CD4-positive, alpha-beta T cell (primary cell): ENCODE data around the gene NUP160. TPM values are rescaled to one million over a fixed set of nuclear protein-coding genes. Genes with fewer than 3 reads are reported as not detected.

ENCODE experiments used
- ATAC-seq: fragments of 200-7000 bp; cut with Tn5 transposase; one replicate; pipeline ENCODE4 v1.10.0; 2022; ENCODE audit warnings: mild to moderate bottlenecking; ENCODE audit not compliant: poor library complexity
- CTCF ChIA-PET: fragments of 350-600 bp; sonication (Branson Sonifier 250); formaldehyde crosslinking; loops from one replicate; lab custom pipeline; 2021; ENCODE audit warnings: antibody characterized with exemption, inconsistent platforms; lab: Charles Lee
- POLR2A ChIA-PET: fragments of 350-600 bp; sonication (Branson Sonifier 250); formaldehyde crosslinking; loops from one replicate; lab custom pipeline; 2021; ENCODE audit warnings: antibody characterized with exemption, inconsistent platforms; lab: Charles Lee
- DNase-seq, 14 experiments: peaks; one replicate each; pipeline ENCODE4 v3.0.0-alpha.2; 2013 to 2020; ENCODE audit warnings: mixed read lengths in 2 of 14
- H3K27ac ChIP-seq, 2 donors: one replicate each; pipeline versions ENCODE4 v1.5.1 to v1.7.0; 2013; ENCODE audit warnings: low read length in 2 of 2, low read depth in 1 of 2, mild to moderate bottlenecking in 1 of 2
- H3K27me3 ChIP-seq, 2 experiments: 1 replicate in 1 of 2; 2 replicates in 1 of 2; pipeline versions ENCODE4 v1.6.1 to v1.7.0; 2013; ENCODE audit warnings: low read length in 2 of 2, control low read depth in 1 of 2, mild to moderate bottlenecking in 1 of 2, moderate library complexity in 1 of 2; ENCODE audit not compliant: insufficient read depth in 2 of 2, control insufficient read depth in 1 of 2
- H3K36me3 ChIP-seq: one replicate; pipeline ENCODE4 v1.6.1; 2013; ENCODE audit warnings: low read length, control low read depth; ENCODE audit not compliant: insufficient read depth
- H3K4me1 ChIP-seq: one replicate; pipeline ENCODE4 v1.6.1; 2013; ENCODE audit warnings: low read length, control low read depth; ENCODE audit not compliant: insufficient read depth
- H3K4me3 ChIP-seq: one replicate; pipeline ENCODE4 v1.5.1; 2013; ENCODE audit warnings: mild to moderate bottlenecking, low read length, moderate library complexity
- H3K9me3 ChIP-seq, 2 experiments: 1 replicate in 1 of 2; 2 replicates in 1 of 2; pipeline versions ENCODE4 v1.6.1 to v1.7.0; 2013; ENCODE audit warnings: low read length in 2 of 2, mild to moderate bottlenecking in 2 of 2, control low read depth in 1 of 2, moderate library complexity in 1 of 2; ENCODE audit not compliant: control insufficient read depth in 1 of 2, insufficient read depth in 1 of 2
- H3K27ac Mint-ChIP-seq: one replicate; pipeline ENCODE4 v1.8.0; 2020; ENCODE audit warnings: mixed read lengths
- H3K27me3 Mint-ChIP-seq: one replicate; pipeline ENCODE4 v1.8.0; 2021; ENCODE audit warnings: mixed read lengths
- H3K36me3 Mint-ChIP-seq: one replicate; pipeline ENCODE4 v1.8.0; 2021; ENCODE audit warnings: low read depth, mixed read lengths
- H3K4me1 Mint-ChIP-seq: one replicate; pipeline ENCODE4 v1.8.0; 2021; ENCODE audit warnings: low read depth, mixed read lengths
- H3K4me3 Mint-ChIP-seq: one replicate; pipeline ENCODE4 v1.8.0; 2020; ENCODE audit warnings: mild to moderate bottlenecking, mixed read lengths
- H3K9me3 Mint-ChIP-seq: one replicate; pipeline ENCODE4 v1.8.0; 2020; ENCODE audit warnings: mixed read lengths
- intact Hi-C, 2 experiments: fragments of 100-400 bp; cut with DNase I in 1 of 2; cut with micrococcal nuclease in 1 of 2; formaldehyde crosslinking; loops; one replicate each; pipeline versions ENCODE4 v1.15.1 to v1.9.0; 2023 to 2025; cut with DNase I, micrococcal nuclease
- polyA plus RNA-seq, 2 donors: library from polyadenylated mRNA; unstranded; fragments of 120-200 nt; gene quantifications; one replicate each; pipeline ENCODE4 v1.2.1, GENCODE V29; 2013
- total RNA-seq, 174 experiments: library from RNA in 2 of 174; stranded (reverse) in 2 of 174; gene quantifications; one replicate each; pipeline ENCODE4 v1.2.3 and lab custom pipeline; 2021 to 2026
- TF ChIP-seq, protein P1 (sequence below): fragments of 200-600 bp; IDR thresholded peaks from one replicate; pipeline ENCODE4 v1.8.0; 2022; ENCODE audit warnings: antibody characterized with exemption, mild to moderate bottlenecking

The NUP160 gene, protein sequence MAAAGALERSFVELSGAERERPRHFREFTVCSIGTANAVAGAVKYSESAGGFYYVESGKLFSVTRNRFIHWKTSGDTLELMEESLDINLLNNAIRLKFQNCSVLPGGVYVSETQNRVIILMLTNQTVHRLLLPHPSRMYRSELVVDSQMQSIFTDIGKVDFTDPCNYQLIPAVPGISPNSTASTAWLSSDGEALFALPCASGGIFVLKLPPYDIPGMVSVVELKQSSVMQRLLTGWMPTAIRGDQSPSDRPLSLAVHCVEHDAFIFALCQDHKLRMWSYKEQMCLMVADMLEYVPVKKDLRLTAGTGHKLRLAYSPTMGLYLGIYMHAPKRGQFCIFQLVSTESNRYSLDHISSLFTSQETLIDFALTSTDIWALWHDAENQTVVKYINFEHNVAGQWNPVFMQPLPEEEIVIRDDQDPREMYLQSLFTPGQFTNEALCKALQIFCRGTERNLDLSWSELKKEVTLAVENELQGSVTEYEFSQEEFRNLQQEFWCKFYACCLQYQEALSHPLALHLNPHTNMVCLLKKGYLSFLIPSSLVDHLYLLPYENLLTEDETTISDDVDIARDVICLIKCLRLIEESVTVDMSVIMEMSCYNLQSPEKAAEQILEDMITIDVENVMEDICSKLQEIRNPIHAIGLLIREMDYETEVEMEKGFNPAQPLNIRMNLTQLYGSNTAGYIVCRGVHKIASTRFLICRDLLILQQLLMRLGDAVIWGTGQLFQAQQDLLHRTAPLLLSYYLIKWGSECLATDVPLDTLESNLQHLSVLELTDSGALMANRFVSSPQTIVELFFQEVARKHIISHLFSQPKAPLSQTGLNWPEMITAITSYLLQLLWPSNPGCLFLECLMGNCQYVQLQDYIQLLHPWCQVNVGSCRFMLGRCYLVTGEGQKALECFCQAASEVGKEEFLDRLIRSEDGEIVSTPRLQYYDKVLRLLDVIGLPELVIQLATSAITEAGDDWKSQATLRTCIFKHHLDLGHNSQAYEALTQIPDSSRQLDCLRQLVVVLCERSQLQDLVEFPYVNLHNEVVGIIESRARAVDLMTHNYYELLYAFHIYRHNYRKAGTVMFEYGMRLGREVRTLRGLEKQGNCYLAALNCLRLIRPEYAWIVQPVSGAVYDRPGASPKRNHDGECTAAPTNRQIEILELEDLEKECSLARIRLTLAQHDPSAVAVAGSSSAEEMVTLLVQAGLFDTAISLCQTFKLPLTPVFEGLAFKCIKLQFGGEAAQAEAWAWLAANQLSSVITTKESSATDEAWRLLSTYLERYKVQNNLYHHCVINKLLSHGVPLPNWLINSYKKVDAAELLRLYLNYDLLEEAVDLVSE (N-terminal part only)
- total RNA-seq (10 to 100 TPM; 41.9 to 47.9 TPM), total RNA-seq (lab: John Stamatoyannopoulos, UW) (56.6 to 250 (median 106) reads per million in 172 experiments)
- polyA plus RNA-seq (2013, experiment 1 of 2), result 36.5 TPM
- polyA plus RNA-seq (2013, experiment 2 of 2), result 41.8 TPM

DNA sequence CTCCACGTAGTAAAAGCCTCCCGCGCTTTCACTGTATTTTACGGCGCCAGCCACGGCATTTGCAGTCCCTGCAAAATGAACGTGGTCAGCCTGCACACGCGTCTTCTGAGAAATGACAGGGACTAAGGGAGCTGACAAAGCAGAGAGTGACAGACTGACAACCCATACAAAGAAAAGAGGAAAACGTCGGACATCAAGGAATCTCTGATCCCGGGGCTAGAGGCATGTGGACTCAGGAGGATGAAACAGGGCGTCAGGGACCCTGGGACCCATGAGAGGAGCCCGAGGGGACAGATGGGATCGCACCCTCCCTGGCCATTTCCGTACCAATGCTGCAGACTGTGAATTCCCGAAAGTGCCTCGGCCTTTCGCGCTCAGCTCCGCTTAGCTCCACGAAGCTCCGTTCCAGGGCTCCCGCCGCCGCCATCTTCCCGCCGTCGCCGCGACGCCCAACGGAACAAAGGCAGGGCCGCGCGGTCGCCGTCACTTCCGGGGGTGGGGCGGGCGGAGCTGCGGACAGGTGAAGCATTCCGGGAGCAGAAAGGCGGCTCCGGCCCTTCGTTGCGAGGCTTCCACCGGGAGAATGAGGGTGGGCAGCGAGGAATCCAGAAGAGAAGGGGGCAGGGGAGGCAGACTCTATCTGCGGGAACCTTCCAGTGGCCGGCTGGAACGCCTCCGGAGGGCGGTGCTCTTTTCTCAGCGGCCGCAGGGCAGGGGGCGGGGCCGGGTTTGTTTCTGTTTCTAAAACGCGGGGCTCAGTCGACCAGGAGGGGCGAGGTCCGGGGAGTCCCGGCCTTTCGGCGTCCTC lies at the start of gene NUP160:
TSS of gene NUP160 (minus strand) at position 459 of the 808 bp plus-strand sequence. CDS start at position 427, 32 bp downstream.
- H3K36me3 Mint-ChIP-seq, result peaks cover 35% of the 10 kb centered on the region
- ATAC-seq (peak; percentile 86), DNase-seq (peak; percentile 74 to 93 (median 86))
- Histone ChIP-seq H3K4me3 (peak within 1 kb of the TSS; percentile 75), H3K27me3 (no peaks in the 10 kb centered on the region), H3K9me3 (no peaks in the 10 kb centered on the region), H3K36me3 (peaks cover 29% of the 10 kb centered on the region), H3K27ac (peak within 1 kb of the TSS; percentile 82 to 94), H3K4me1 (peaks cover 46% of the 10 kb centered on the region)
- H3K27me3 Mint-ChIP-seq, result no peaks in the 10 kb centered on the region
- CTCF ChIA-PET, result interaction anchor here (1.1 kb wide), 1 partner anchor 86 kb away, joined by 4 read pairs; no protein-coding TSS in a partner anchor
- no peaks in the 10 kb centered on the region for H3K9me3 Mint-ChIP-seq
- H3K4me1 Mint-ChIP-seq, result peaks cover 66% of the 10 kb centered on the region
- TF ChIP-seq, protein P1, sequence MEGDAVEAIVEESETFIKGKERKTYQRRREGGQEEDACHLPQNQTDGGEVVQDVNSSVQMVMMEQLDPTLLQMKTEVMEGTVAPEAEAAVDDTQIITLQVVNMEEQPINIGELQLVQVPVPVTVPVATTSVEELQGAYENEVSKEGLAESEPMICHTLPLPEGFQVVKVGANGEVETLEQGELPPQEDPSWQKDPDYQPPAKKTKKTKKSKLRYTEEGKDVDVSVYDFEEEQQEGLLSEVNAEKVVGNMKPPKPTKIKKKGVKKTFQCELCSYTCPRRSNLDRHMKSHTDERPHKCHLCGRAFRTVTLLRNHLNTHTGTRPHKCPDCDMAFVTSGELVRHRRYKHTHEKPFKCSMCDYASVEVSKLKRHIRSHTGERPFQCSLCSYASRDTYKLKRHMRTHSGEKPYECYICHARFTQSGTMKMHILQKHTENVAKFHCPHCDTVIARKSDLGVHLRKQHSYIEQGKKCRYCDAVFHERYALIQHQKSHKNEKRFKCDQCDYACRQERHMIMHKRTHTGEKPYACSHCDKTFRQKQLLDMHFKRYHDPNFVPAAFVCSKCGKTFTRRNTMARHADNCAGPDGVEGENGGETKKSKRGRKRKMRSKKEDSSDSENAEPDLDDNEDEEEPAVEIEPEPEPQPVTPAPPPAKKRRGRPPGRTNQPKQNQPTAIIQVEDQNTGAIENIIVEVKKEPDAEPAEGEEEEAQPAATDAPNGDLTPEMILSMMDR, result peak; percentile 15
- peak within 1 kb of the TSS; percentile 100 for H3K4me3 Mint-ChIP-seq
- POLR2A ChIA-PET, result interaction anchor here (0.6 to 1.9 kb wide), 18 partner anchors 8 to 633 kb away, joined by 3 to 21 read pairs (median 4); partner anchors contain the start of genes AGBL2, DDB2 and FNBP4
- peak within 1 kb of the TSS; percentile 98 for H3K27ac Mint-ChIP-seq
- intact Hi-C loops, result loop anchor here (1.0 to 10.0 kb wide), 7 partner anchors 81 to 671 kb away; partner anchors contain the start of genes FNBP4 (in 2 of the 2), AGBL2 (in 1 of the 2), ARFGAP2 (in 1 of the 2) and KBTBD4 (in 1 of the 2)

- ChIA-PET CTCF (no interaction called here), POLR2A (no interaction called here)
- Histone ChIP-seq H3K9me3 (peaks cover 0 to 8% of the 10 kb centered on the region in 2 experiments), H3K4me3 (no peak overlapping the region), H3K27me3 (no peaks in the 10 kb centered on the region), H3K4me1 (peaks cover 11% of the 10 kb centered on the region), H3K36me3 (no peaks in the 10 kb centered on the region), H3K27ac (no peak overlapping the region)
- Mint-ChIP-seq H3K27ac (no peak overlapping the region), H3K4me1 (peaks cover 4% of the 10 kb centered on the region), H3K27me3 (no peaks in the 10 kb centered on the region), H3K36me3 (no peaks in the 10 kb centered on the region), H3K9me3 (no peaks in the 10 kb centered on the region), H3K4me3 (no peak overlapping the region)
- TF ChIP-seq, protein P1, result no peak
- intact Hi-C loops, result no loop called here
- ATAC-seq, result no peak
- DNase-seq, result no peak
Observed at GRCh38 chr11:47896199-47896598, 48.0 kb upstream of the NUP160 start.
